K562 (cell line): ENCODE results near the gene SLC9B1.

Experiments used
- ARHGAP35 ChIP-seq: fragments of 450-650 bp; IDR thresholded peaks from 2 replicates; pipeline ENCODE4 v1.6.1; 2018; ENCODE audit not compliant: partially characterized antibody
- CREBBP ChIP-seq: IDR thresholded peaks from one replicate; pipeline ENCODE4 v1.6.1; 2012; ENCODE audit warnings: low read depth, mild to moderate bottlenecking, control low read depth, inconsistent platforms, low read length
- EP300 ChIP-seq: IDR thresholded peaks from 2 replicates; pipeline ENCODE4 v1.6.1; 2012; ENCODE audit warnings: low read length, improper control_type of control experiment
- MYC ChIP-seq, 2 experiments: fragments of 250-450 bp in 1 of 2; sonication (Bioruptor Pico) in 1 of 2; IDR thresholded peaks; 2 replicates each; pipeline versions ENCODE4 v1.5.1 to v1.6.1; 2012 to 2021; ENCODE audit warnings: low read depth in 2 of 2, borderline replicate concordance in 1 of 2, improper control_type of control experiment in 1 of 2, low read length in 1 of 2, mild to moderate bottlenecking in 1 of 2, moderate library complexity in 1 of 2
- POLR2A ChIP-seq: fragments of 450-650 bp; conservative IDR thresholded peaks from 2 replicates; pipeline ENCODE4 v1.6.1; 2016
- SNRNP70 ChIP-seq: fragments of 200-400 bp; formaldehyde crosslinking; optimal IDR thresholded peaks from 2 replicates; pipeline ENCODE3; 2017; ENCODE audit warnings: low read depth, low read length
- TF ChIP-seq, protein P1 (sequence below), 3 experiments: IDR thresholded peaks in 2 of 3; conservative IDR thresholded peaks in 1 of 3; 2 replicates each; pipeline ENCODE4 v1.5.1; 2011 to 2012; ENCODE audit warnings: low read length in 3 of 3, mild to moderate bottlenecking in 3 of 3, control low read depth in 2 of 3, improper control_type of control experiment in 1 of 3, inconsistent platforms in 1 of 3, low read depth in 1 of 3, mixed read lengths in 1 of 3, moderate library complexity in 1 of 3; ENCODE audit not compliant: insufficient read depth in 2 of 3
- TF ChIP-seq, protein P2 (sequence below): sonication (generic); formaldehyde crosslinking; IDR thresholded peaks from 2 replicates; pipeline ENCODE4 v1.9.0; 2022; ENCODE audit warnings: mild to moderate bottlenecking, missing genetic modification reagents
- TF ChIP-seq, protein P3 (sequence below): sonication (generic); formaldehyde crosslinking; IDR thresholded peaks from 2 replicates; pipeline ENCODE4 v1.8.1; 2022; ENCODE audit warnings: missing genetic modification reagents
- TF ChIP-seq, protein P4 (sequence below): fragments of 250-450 bp; sonication (Bioruptor Pico); IDR thresholded peaks from 2 replicates; pipeline ENCODE4 v1.8.0; 2022; ENCODE audit warnings: inconsistent platforms, mild to moderate bottlenecking, moderate library complexity, borderline replicate concordance
- TF ChIP-seq, protein P5 (sequence below): fragments of 450-650 bp; formaldehyde crosslinking; IDR thresholded peaks from 2 replicates; pipeline ENCODE4 v1.4.0; 2020; ENCODE audit warnings: mild to moderate bottlenecking, moderate library complexity
- TF ChIP-seq, protein P6 (sequence below): fragments of 200-800 bp; sonication (Bioruptor generic); IDR thresholded peaks from 2 replicates; pipeline ENCODE4 v1.6.1; 2016; ENCODE audit warnings: missing genetic modification characterization, missing compliant biosample characterization

DNA sequence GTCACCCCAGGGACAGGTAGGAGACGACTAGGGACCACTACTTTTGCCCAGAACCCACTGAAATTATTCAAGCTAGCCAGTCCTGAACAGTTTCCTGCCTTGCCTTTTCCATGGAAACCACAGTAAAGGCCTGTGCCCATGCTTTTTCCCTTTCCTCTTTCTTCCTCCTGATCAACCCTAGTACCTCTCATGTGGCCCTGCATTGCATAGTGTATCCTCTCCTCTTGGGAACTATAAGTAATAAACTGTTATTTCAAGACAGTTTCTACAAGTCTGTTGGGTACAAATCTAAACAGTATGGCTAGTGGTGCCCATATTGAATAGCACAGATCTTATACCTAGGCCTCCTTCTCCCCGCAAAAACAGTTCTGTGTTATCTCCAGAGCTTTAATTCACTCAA, 136.2 kb downstream of the SLC9B1 start:
- TF ChIP-seq, protein P1, sequence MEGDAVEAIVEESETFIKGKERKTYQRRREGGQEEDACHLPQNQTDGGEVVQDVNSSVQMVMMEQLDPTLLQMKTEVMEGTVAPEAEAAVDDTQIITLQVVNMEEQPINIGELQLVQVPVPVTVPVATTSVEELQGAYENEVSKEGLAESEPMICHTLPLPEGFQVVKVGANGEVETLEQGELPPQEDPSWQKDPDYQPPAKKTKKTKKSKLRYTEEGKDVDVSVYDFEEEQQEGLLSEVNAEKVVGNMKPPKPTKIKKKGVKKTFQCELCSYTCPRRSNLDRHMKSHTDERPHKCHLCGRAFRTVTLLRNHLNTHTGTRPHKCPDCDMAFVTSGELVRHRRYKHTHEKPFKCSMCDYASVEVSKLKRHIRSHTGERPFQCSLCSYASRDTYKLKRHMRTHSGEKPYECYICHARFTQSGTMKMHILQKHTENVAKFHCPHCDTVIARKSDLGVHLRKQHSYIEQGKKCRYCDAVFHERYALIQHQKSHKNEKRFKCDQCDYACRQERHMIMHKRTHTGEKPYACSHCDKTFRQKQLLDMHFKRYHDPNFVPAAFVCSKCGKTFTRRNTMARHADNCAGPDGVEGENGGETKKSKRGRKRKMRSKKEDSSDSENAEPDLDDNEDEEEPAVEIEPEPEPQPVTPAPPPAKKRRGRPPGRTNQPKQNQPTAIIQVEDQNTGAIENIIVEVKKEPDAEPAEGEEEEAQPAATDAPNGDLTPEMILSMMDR (IDR thresholded peaks at IDR 0.05 in 2 of 3, conservative IDR thresholded peaks at IDR 0.05 in 1 of 3; ENCODE audit: insufficient read depth in 2 of 3, low read depth in 1 of 3, low read length in 3 of 3) = no peak
- TF ChIP-seq MYC (IDR thresholded peaks at IDR 0.05; ENCODE audit: low read depth, low read length) (no peak), MYC (CRISPR knock-in tag; IDR thresholded peaks at IDR 0.05; ENCODE audit: borderline replicate concordance, low read depth) (no peak), POLR2A (no peak), CREBBP (no peak), EP300 (no peak), ARHGAP35 (no peak), SNRNP70 (no peak)
- TF ChIP-seq, protein P2, sequence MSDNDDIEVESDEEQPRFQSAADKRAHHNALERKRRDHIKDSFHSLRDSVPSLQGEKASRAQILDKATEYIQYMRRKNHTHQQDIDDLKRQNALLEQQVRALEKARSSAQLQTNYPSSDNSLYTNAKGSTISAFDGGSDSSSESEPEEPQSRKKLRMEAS (CRISPR knock-in tag) = no peak
- TF ChIP-seq, protein P3, sequence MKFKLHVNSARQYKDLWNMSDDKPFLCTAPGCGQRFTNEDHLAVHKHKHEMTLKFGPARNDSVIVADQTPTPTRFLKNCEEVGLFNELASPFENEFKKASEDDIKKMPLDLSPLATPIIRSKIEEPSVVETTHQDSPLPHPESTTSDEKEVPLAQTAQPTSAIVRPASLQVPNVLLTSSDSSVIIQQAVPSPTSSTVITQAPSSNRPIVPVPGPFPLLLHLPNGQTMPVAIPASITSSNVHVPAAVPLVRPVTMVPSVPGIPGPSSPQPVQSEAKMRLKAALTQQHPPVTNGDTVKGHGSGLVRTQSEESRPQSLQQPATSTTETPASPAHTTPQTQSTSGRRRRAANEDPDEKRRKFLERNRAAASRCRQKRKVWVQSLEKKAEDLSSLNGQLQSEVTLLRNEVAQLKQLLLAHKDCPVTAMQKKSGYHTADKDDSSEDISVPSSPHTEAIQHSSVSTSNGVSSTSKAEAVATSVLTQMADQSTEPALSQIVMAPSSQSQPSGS (CRISPR knock-in tag) = no peak
- TF ChIP-seq, protein P4, sequence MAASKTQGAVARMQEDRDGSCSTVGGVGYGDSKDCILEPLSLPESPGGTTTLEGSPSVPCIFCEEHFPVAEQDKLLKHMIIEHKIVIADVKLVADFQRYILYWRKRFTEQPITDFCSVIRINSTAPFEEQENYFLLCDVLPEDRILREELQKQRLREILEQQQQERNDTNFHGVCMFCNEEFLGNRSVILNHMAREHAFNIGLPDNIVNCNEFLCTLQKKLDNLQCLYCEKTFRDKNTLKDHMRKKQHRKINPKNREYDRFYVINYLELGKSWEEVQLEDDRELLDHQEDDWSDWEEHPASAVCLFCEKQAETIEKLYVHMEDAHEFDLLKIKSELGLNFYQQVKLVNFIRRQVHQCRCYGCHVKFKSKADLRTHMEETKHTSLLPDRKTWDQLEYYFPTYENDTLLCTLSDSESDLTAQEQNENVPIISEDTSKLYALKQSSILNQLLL (CRISPR knock-in tag) = no peak
- TF ChIP-seq, protein P5, sequence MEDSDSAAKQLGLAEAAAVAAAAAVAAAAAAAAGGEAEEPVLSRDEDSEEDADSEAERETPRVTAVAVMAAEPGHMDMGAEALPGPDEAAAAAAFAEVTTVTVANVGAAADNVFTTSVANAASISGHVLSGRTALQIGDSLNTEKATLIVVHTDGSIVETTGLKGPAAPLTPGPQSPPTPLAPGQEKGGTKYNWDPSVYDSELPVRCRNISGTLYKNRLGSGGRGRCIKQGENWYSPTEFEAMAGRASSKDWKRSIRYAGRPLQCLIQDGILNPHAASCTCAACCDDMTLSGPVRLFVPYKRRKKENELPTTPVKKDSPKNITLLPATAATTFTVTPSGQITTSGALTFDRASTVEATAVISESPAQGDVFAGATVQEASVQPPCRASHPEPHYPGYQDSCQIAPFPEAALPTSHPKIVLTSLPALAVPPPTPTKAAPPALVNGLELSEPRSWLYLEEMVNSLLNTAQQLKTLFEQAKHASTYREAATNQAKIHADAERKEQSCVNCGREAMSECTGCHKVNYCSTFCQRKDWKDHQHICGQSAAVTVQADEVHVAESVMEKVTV = no peak
- TF ChIP-seq, protein P6, sequence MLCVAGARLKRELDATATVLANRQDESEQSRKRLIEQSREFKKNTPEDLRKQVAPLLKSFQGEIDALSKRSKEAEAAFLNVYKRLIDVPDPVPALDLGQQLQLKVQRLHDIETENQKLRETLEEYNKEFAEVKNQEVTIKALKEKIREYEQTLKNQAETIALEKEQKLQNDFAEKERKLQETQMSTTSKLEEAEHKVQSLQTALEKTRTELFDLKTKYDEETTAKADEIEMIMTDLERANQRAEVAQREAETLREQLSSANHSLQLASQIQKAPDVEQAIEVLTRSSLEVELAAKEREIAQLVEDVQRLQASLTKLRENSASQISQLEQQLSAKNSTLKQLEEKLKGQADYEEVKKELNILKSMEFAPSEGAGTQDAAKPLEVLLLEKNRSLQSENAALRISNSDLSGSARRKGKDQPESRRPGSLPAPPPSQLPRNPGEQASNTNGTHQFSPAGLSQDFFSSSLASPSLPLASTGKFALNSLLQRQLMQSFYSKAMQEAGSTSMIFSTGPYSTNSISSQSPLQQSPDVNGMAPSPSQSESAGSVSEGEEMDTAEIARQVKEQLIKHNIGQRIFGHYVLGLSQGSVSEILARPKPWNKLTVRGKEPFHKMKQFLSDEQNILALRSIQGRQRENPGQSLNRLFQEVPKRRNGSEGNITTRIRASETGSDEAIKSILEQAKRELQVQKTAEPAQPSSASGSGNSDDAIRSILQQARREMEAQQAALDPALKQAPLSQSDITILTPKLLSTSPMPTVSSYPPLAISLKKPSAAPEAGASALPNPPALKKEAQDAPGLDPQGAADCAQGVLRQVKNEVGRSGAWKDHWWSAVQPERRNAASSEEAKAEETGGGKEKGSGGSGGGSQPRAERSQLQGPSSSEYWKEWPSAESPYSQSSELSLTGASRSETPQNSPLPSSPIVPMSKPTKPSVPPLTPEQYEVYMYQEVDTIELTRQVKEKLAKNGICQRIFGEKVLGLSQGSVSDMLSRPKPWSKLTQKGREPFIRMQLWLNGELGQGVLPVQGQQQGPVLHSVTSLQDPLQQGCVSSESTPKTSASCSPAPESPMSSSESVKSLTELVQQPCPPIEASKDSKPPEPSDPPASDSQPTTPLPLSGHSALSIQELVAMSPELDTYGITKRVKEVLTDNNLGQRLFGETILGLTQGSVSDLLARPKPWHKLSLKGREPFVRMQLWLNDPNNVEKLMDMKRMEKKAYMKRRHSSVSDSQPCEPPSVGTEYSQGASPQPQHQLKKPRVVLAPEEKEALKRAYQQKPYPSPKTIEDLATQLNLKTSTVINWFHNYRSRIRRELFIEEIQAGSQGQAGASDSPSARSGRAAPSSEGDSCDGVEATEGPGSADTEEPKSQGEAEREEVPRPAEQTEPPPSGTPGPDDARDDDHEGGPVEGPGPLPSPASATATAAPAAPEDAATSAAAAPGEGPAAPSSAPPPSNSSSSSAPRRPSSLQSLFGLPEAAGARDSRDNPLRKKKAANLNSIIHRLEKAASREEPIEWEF (CRISPR knock-in tag) = no peak
